HG03432 (cell line): ENCODE measurements around the gene ATAD2B.

Experiments
- ATAC-seq: cut with Tn5 transposase; IDR thresholded peaks from one replicate; pipeline ENCODE4 v1.9.1; 2021; ENCODE audit warnings: mild to moderate bottlenecking, moderate library complexity; ENCODE audit not compliant: unreplicated experiment

The ATAD2B gene

DNA sequence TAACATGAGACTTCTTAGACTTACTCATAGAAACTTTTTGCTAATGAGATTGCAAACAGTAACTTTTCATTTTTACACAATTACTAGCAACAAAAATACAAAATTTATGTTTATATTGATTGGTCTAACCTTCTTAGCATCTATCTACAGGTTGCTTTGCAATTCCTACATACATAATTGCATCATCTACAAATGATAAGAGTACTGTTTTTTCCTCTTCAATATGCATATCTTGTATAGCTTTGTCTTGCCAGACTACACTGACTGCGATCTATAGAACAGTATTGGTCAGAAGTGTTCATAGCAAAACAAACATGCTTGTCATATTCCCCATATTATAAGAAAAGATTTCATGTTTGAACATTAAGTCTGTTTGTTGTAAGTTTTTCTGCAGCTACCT is 87.9 kb downstream of the ATAD2B start:
- no peak for ATAC-seq

DNA sequence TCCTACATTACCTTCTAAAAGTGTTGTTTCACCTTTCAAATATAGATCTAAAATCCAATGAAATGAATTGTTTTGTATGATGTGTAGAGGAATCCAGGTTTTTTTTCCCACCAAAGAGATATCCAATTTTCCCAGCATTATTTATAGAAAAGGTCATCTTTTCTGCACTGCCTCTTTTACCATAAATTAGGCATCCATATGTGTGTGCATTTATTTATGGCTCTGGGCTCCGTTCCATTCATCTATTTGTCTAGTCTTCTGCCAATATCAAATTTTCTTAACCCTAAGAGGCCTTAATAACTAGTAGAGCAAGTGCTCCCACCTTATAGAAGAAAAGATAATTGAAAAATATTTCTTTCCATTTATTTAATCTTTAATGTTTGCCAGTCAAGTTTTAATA is 88.3 kb downstream of the ATAD2B start:
- ATAC-seq: no peak

DNA sequence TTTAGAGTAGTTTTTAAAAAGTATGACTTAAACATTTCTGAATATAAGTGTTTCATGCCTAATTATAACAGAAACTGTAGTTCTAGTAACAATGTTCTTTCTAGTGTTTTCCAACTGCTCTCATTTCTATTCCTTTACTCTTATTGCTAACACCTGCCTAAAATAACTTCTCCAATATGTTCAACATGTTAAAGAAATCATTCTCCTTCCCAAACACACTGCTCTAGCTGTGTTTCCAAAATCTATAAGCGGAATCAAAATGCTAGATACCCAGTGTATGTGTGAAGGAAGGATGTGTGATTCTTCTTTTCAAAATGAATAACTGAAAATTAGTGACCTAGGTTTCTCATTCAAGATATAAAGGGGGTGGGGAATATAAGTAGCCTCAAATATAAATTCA is 89.1 kb downstream of the ATAD2B start:
- ATAC-seq: no peak

DNA sequence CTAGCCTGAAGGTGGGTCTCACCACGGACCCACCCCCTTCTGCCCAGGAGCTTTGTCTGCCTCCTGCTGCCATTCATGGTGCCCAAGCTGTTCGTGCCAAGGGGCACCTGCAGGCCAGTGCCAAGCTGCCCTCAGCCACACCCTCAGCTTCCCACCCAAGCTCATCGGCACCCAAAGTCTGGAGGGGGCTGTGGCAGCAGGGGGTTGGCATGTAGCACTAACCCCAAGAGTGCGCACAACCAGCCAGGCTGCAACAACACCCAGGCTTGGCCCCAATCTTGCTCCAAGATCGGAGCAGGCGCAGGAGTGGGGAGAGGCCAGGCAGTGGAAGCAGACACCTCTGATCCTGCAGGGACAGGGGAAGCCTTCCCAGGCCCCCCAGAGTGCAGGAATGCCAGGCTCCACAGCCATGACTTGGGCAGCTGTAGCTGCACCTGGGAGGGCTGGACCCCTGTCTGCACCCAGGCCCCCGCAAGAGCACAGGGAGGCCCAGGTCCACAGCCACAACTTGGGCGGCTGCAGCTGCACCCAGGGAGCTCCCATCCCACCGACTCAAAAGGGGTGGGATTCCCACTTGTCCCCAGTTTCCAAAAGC is 89.9 kb downstream of the ATAD2B start:
- ATAC-seq: no peak

DNA sequence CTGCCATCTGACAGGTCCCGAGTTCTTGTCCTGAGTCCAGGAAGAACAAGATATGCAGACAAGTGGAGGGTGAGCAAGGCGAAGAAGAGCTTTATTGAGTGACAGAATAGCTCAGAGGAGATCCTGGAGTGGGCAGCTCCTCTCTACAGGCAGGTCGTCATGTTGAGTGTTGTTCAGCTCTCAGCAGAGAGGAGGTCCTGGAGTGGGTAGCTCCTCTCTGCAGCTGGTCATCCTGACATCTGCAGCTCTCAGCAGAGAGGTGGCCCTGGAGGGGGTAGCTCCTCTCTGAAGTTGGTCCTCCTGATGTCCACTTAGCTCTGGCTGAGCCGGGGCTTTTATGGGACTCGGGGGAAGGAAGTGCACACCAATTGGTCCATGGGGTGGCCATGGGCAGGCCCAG is 90.4 kb downstream of the ATAD2B start:
- ATAC-seq: no peak

DNA sequence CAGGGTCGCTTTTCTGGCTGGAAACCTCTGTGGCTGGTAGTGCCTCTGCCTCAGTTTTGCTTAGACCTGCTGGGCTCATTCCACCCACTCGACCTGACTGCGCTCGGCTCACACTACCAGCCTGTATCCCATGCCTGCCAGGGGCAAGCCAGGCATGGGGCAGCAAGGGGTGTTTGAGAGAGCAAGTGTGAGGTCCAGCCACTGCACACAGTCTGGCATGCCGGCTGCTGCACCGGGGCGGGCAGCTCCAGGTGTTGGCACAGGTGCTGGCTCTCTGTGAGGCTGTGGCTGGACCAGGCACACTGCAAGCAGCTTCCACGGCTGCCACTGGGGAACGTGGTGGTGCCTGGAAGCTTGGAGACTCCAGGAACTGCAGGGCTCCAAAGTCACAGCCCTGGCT is 90.9 kb downstream of the ATAD2B start:
- no peak for ATAC-seq

DNA sequence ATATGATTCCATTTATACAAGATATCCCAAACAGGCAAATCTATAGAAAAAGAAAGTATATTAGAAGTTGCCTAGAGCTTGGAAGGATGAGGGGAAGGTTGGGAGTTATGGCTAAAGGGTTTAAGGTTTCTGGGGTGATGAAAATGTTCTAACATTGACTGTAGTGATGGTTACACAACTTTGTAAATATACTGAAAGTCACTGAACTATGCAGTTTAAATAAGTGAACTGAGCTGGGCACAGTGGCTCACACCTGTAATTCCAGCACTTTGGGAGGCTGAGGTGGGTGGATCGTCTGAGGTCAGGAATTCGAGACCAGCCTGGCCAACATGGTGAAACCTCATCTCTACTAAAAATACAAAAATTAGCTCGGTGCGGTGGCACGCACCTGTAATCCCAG is 91.5 kb downstream of the ATAD2B start:
- ATAC-seq: no peak

DNA sequence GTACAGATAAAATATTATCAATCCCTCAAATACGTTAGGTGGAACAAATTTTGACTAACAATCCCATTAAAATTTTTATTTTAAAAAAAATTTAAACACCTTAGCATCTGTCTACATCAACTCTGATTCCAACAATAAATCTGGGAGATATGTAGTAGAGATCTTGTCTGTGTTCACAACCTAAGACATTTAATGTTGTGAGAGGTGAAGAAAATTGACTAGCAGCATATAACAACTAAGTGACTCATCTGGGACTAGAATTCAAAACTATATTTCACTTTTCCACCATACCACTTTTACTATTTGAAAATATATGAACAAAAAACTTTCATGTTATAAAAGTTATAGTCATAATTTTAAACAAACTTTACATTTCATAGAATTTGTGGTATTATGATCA is 97.9 kb downstream of the ATAD2B start:
- no peak for ATAC-seq

DNA sequence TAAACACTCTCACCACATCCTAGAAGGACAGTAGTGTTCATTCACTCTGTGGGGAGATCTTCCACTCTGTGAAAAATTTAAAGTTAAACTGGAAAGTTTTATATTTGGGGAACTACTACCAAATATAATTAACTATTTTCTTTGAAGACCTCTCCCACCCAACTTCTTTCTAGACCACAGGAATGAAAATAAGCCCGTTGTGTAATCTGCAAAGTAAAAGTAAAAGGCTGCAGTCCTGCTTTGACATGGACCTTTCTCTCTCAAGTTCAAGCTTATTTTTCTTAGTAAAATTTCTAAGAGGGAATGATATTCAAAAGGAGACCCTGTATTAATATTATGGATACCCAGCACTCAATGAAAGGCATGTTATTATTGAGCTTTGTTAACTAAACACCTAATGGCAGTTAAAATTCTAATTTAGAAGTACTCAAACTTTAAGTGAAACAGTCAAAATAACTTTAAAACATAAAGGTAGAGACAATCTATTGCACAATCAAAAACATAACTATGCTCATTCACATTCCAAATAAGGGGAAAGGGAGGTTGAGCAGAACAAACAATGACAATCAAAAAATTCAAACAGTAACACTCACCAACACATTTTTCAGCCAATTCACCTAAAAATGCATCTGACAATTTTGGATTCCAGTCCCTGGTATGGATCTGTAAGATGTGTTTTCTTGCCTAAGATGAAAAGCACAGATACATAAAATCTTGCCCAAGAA is 98.5 kb downstream of the ATAD2B start:
- ATAC-seq: no peak

DNA sequence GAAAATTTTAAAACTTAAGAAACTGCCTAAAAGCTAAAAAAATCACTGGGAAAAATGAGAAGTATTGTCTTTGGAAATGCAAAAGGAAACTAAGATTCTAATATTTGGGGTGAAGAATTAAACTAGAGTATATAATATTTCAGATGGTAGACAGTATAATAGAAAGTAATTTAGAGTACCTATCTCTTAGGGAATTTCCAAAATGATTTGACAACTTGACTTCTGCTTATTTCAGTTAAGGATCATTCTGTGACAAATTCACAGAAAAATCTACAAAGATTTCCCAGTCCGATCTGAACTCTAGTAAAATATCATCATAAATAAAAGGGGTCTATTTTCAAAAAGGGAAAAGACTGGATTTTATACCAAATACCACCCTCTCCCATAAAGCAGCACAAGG is 99.6 kb downstream of the ATAD2B start:
- no peak for ATAC-seq

DNA sequence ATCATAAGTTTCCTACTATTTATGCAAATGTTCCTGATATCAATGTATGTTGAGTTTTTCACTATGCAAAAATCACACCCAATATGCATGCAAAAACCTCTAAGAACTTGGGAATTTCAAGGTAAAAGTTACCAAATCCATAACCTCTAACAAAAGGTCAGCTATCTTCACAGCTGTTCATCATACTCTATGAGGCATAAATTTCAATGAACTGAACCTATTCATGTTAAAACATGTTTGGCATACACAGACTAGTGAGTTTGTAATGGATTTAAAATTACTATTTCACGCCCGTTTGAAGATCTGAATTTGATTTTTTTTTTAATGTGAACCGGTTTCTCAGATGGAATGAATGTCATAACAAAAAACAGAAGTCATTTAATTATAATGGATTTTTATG is 100.2 kb downstream of the ATAD2B start:
- no peak for ATAC-seq

DNA sequence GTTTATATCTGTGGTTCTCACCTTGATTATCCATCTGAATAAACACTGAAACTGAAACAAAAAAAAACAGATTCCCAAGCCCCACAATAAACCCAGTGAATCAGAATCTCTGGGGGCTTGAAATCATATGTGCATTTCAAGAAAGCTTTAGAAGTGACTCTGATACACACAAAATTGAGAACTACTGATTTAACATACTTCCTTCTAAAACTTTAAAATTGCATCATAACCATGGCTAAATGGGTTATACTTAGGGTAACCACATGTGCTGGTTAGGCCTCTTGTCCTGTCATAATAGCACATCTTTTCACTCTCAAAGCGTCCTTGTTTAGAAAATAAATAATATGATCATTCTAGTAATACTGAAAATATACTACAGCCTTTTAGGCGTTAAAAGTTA is 100.9 kb downstream of the ATAD2B start:
- ATAC-seq: no peak

DNA sequence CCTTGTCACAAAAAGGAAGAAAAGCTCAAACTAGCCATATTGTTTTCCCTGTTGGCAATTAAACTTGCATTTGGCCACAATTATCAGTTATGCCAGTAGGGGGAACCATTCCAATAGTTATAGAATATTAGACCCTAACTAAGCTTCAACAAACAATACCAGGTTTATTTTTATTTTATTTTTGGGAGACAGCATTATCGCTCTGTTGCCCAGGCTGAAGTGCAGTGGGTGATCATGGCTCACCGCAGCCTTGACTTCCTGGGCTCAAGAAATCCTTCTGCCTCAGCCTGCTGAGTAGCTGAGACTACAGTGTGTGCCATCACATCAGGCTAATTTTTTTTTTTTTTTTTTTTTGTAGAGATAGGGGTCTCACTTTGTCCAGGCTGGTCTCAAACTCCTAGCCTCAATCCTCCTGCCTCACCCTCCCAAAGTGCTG is 102.1 kb downstream of the ATAD2B start:
- peak; percentile 67 for ATAC-seq

DNA sequence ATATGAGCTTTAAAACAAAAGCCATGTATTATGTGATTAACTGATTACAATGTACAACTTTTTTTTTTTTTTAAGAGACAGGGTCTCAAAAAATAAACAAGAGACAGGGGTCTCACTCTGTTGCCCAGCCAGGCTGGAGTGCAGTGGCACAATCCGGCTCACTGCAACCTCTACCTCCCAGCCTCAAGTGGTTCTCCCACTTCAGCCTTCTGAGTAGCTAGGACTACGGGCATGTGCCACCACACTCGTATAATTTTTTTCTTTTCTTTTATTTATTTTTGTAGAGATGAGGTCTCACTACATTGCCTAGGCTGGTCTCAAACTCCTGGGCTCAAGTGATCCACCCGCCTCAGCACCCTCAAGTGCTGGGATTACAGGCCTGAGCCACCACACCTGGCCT is 103.1 kb downstream of the ATAD2B start:
- no peak for ATAC-seq

DNA sequence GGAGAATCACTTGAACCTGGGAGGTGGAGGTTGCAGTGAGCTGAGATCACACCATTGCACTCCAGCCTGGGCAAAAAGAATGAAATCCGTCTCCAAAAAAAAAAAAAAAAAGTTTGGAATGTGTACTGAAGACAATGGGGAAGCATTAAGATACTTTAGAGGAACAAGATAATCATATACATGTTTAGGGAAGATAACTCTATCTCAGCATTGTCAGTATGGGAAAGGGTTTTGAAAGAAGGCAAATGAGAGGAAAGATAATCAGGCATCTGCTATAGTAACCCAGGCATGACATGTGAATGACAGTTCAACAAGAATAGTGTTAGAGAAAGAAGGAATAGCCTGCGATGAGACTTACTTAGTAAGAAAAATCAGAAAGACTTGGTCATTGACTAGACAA is 112.0 kb downstream of the ATAD2B start:
- no peak for ATAC-seq

DNA sequence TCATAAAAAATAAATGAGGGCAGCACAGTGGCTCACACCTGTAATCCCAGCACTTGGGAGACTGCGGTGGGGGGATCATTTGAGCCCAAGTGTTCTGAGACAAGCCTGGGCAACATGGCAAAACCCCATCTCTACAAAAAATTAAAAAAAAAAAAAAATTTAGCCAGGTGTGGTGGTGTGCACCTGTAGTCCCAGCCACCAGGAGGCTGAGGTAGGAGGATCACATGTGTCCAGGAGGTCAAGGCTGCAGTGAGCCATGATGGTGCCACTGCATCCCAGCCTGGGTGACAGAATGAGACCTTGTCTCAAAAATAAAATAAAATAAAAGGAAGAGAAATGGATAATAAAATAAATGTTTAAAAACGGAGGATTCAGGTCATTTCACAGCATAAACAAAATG is 113.5 kb downstream of the ATAD2B start:
- ATAC-seq: no peak

DNA sequence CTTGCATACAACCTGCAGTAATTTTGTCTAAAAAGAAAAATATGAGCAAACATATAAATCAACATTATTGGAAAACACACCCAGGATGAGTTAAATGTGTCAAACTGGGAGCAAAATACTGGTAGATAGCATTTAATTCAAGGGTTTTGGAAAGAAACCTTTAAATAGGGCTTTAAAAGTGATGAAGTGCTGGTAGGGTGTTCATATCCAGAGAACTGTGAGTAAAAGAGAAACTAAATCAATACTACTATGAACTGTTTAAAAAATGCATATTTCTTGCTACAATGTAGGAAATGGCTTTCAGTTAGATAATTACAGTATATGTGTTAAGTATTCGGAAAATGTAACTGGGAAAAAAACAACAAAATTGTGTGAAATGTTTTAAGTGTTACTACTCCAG is 117.8 kb downstream of the ATAD2B start:
- ATAC-seq: peak; percentile 46

DNA sequence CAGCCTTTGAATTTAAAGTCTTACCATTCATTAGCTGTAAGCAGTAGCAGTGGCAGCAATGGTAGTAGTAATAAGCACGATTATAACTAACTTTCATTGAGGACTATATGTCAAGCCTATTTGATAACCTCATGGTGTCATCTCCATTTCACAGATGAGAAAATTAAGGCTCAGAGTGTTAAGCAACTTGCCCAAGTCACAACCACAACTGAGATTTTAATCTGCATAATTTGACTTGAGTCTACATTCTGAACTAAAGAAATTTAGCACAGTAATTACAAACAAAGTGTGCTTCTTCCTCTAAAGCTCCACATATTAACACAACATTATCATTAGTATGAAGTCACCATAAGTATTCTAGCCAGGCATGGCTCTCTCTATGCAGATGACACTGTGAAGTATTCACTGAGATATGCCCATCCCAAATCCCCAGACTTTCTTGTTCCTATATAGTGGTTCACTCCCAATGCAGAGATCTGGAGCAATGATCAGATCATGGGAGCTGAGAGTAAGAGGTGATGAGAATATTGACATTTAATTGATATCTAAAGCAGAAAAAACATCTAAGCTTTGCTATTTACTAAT is 120.2 kb downstream of the ATAD2B start:
- ATAC-seq: no peak

DNA sequence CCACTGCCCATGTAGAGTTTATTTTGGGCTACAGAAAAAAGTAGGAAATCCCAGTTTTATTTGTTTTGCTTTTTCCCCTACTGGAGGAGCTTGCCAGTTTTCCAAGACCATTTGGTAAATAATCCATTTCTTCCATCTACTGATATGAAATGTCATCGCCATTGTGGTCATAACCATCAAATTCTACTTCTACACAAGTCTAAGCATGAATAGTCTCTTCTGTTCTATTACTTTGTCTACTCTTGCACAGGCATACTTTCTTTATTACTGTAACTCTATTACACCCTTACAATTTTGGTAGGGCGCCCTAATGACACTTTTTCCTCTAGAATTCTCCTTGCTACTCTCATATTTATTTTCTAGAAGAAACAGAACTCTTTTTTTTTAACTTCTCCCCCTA is 120.7 kb downstream of the ATAD2B start:
- ATAC-seq: no peak

DNA sequence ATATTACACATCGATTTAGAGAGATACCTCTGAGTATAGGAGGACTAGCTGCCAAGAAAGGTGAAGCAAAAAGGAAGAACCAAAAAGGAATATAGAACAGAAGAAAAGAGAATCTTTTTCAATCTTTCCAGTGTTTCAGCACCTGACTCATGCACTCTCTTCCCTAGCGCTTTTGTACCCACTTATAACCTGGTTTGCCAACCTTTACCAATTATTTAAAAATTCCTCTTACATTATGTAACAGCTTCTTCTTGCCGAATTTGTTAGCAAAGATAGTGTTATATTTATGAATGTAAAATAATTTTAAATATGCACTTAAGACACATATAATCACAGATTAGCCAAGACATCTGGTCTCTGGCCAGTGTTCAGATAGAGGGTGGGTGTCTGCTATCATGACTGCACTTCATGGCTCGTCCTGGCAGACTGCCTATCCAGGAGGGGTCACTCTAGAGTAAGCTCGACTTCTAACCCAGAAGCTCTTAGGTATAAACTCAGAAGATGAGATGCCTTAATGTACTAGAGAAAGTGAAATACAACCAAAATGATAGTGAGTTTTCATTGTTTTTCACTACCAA is 122.9 kb downstream of the ATAD2B start:
- no peak for ATAC-seq

DNA sequence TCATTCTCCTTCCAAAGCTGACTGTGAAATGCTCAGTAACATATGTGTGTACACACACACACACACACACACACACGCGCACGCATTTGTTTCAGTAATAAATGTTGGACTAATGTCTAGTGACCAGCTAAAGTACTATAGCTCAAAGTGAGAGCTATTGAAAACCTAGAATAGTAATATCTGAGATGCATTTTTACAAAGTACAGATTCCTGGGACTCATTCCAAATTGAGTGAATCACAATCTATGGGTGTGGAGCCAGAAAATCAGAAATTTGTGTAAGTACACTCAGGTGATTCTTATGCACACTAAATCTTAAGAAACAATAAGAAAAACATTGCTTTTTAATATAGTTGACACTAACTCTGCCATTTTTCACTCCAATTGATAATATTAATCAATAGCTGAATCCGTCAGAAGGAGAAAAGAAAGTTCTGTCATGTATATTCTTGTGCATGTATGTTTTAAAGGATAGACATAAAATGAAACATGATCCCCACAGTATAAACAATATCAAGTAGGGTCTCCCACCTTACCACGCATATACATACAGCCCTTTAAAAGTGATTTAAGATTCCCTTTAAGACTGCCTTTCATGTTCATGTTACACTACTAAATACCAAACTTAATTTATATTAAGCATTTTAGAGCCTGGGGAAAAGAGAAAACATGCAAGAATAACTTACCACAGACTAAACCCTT is 123.5 kb downstream of the ATAD2B start:
- no peak for ATAC-seq

DNA sequence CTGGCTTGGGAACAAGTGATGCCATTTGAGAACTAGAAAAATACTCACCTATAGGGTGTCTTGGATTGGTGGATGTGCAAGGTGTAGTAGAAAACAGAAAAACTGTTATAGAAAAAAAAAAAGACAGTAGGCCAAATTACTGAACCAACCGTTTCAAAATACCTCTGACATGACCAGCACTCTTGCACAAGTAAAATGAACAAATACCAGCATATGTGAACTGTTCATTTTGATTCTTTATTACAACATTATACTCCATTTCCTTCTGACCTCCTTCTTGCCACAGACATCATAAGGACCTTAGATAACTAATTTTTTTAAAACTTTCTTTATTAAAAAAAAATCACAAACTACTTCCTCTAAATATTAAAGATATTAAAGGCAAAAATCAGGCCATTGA is 125.5 kb downstream of the ATAD2B start:
- no peak for ATAC-seq
